PFSK-1 (cell line): ENCODE results near the gene DCAF12.

Source experiments
- FOXP2 ChIP-seq: optimal IDR thresholded peaks from 2 replicates; pipeline ENCODE3; 2011; ENCODE audit warnings: borderline replicate concordance, control low read depth, inconsistent platforms; ENCODE audit not compliant: insufficient read depth; ENCODE audit errors: extremely low read length, extremely low read depth
- POLR2AphosphoS5 ChIP-seq: IDR thresholded peaks from 2 replicates; pipeline ENCODE4 v1.6.1; 2012; ENCODE audit warnings: low read depth, mild to moderate bottlenecking, control low read depth, low read length, moderate library complexity
- SIN3A ChIP-seq: IDR thresholded peaks from 2 replicates; pipeline ENCODE4 v1.6.1; 2012; ENCODE audit warnings: mild to moderate bottlenecking, low read length, moderate library complexity, borderline replicate concordance; ENCODE audit not compliant: insufficient read depth
- TAF1 ChIP-seq: IDR thresholded peaks from 2 replicates; pipeline ENCODE4 v1.6.1; 2012; ENCODE audit warnings: low read length, control low read depth, borderline replicate concordance; ENCODE audit not compliant: insufficient read depth
- TF ChIP-seq, protein P1 (sequence below), 2 experiments: IDR thresholded peaks; 2 replicates each; pipeline versions ENCODE4 v1.6.1 to v1.8.0; 2011 to 2012; ENCODE audit warnings: low read depth in 2 of 2, low read length in 2 of 2, control low read depth in 1 of 2, inconsistent platforms in 1 of 2, mild to moderate bottlenecking in 1 of 2, moderate library complexity in 1 of 2; ENCODE audit not compliant: insufficient read depth in 1 of 2

DCAF12 gene

DNA sequence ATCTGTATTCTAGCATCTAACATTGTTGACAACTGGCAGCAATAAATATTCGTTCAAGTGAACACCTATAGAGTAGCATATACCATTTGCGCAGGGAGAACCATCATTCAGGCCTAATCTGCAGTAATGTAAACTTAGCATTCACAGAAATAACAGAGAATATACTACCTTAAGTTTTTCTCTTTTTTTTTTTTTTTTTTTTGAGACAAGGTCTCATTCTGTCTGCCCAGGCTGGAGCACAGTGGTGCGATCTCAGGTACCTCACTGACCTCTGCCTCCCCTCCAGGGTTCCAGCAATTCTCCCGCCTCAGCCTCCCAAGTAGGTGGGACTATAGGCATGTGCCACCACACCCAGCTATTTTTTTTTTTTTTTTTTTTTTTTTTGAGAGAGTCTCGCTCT, 89.9 kb downstream of the DCAF12 start:
- TF ChIP-seq, protein P1, sequence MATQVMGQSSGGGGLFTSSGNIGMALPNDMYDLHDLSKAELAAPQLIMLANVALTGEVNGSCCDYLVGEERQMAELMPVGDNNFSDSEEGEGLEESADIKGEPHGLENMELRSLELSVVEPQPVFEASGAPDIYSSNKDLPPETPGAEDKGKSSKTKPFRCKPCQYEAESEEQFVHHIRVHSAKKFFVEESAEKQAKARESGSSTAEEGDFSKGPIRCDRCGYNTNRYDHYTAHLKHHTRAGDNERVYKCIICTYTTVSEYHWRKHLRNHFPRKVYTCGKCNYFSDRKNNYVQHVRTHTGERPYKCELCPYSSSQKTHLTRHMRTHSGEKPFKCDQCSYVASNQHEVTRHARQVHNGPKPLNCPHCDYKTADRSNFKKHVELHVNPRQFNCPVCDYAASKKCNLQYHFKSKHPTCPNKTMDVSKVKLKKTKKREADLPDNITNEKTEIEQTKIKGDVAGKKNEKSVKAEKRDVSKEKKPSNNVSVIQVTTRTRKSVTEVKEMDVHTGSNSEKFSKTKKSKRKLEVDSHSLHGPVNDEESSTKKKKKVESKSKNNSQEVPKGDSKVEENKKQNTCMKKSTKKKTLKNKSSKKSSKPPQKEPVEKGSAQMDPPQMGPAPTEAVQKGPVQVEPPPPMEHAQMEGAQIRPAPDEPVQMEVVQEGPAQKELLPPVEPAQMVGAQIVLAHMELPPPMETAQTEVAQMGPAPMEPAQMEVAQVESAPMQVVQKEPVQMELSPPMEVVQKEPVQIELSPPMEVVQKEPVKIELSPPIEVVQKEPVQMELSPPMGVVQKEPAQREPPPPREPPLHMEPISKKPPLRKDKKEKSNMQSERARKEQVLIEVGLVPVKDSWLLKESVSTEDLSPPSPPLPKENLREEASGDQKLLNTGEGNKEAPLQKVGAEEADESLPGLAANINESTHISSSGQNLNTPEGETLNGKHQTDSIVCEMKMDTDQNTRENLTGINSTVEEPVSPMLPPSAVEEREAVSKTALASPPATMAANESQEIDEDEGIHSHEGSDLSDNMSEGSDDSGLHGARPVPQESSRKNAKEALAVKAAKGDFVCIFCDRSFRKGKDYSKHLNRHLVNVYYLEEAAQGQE (IDR thresholded peaks at IDR 0.05; ENCODE audit: insufficient read depth in 1 of 2, low read depth in 2 of 2, low read length in 2 of 2) = no peak
- TF ChIP-seq TAF1 (no peak), POLR2AphosphoS5 (no peak), FOXP2 (no peak), SIN3A (no peak)
